Measurements from ENCODE around the gene ATP11A. TPM values are rescaled to one million over a fixed set of nuclear protein-coding genes. Genes with fewer than 3 reads are reported as not detected.

The ATP11A gene
- total RNA-seq, 1 donor from 2014 or later, result 37.0 TPM

GRCh38 chr13:112928020-112928971, 238.5 kb downstream of the ATP11A start:
- DNase-seq (ENCODE audit: low spot score), result no peak

- DNase-seq (ENCODE audit: low spot score), result no peak
Observed at GRCh38 chr13:112928972-112929782, 239.3 kb downstream of the ATP11A start.

- DNase-seq (ENCODE audit: low spot score), result no peak
Observed at GRCh38 chr13:112929783-112930055, 239.9 kb downstream of the ATP11A start.

- no peak for DNase-seq (ENCODE audit: low spot score)
Observed at GRCh38 chr13:112930192-112930591, 240.4 kb downstream of the ATP11A start.

GRCh38 chr13:112931028-112931934, 241.4 kb downstream of the ATP11A start:
- DNase-seq (ENCODE audit: low spot score), result no peak

- DNase-seq (ENCODE audit: low spot score), result no peak
Observed at GRCh38 chr13:112932971-112933370, 243.1 kb downstream of the ATP11A start.

- no peak for DNase-seq (ENCODE audit: low spot score)
Observed at GRCh38 chr13:112933649-112934048, 243.8 kb downstream of the ATP11A start.

GRCh38 chr13:112934078-112934477, 244.2 kb downstream of the ATP11A start:
- DNase-seq (ENCODE audit: low spot score), result no peak

Other genes starting within 250 kb of the ATP11A start
- 45.7 TPM for gene TUBGCP3, start 101.9 kb upstream of the ATP11A start, total RNA-seq

Measured in ureter (tissue), 1 donor.